Measurements from ENCODE around the gene FAM227B.

Gene FAM227B

GRCh38 chr15:49428409-49429095 lies 192.1 kb downstream of the FAM227B start:
- no peak overlapping the region for H3K4me2 ChIP-seq
- H4K20me1 ChIP-seq, result no peaks in the 10 kb centered on the region
- H3K27ac ChIP-seq, result no peak overlapping the region
- H3K9ac ChIP-seq, result no peak overlapping the region
- H3K27me3 ChIP-seq, result no peaks in the 10 kb centered on the region
- no peaks in the 10 kb centered on the region for H3K4me1 ChIP-seq
- H3K36me3 ChIP-seq, result no peaks in the 10 kb centered on the region
- no peak for TF ChIP-seq Cebpa-rat (IDR thresholded peaks at IDR 0.05)
- no peak overlapping the region for H3K4me3 ChIP-seq
- H3K9me3 ChIP-seq, result no peaks in the 10 kb centered on the region

- Histone ChIP-seq H4K20me1 (no peaks in the 10 kb centered on the region), H3K36me3 (no peaks in the 10 kb centered on the region), H3K4me2 (no peak overlapping the region), H3K9ac (no peak overlapping the region), H3K4me1 (no peaks in the 10 kb centered on the region), H3K4me3 (no peak overlapping the region), H3K9me3 (no peaks in the 10 kb centered on the region), H3K27me3 (no peaks in the 10 kb centered on the region), H3K27ac (no peak overlapping the region)
- no peak for TF ChIP-seq Cebpa-rat (IDR thresholded peaks at IDR 0.05)
Observed at GRCh38 chr15:49427372-49427771, 193.2 kb downstream of the FAM227B start.

GRCh38 chr15:49424954-49425353 lies 195.7 kb downstream of the FAM227B start:
- TF ChIP-seq Cebpa-rat (IDR thresholded peaks at IDR 0.05), result no peak

GRCh38 chr15:49423901-49424550 lies 196.6 kb downstream of the FAM227B start:
- Histone ChIP-seq H3K4me3 (no peak overlapping the region), H3K27ac (no peak overlapping the region), H3K9me3 (no peaks in the 10 kb centered on the region), H3K27me3 (no peaks in the 10 kb centered on the region), H3K9ac (no peak overlapping the region), H3K4me2 (no peak overlapping the region), H3K4me1 (no peaks in the 10 kb centered on the region), H4K20me1 (no peaks in the 10 kb centered on the region), H3K36me3 (no peaks in the 10 kb centered on the region)
- TF ChIP-seq Cebpa-rat (IDR thresholded peaks at IDR 0.05), result no peak

More at GRCh38 chr15:49424954-49425353, 195.7 kb downstream of the FAM227B start:
- H3K4me2 ChIP-seq, result no peak overlapping the region
- H3K9ac ChIP-seq, result no peak overlapping the region
- no peaks in the 10 kb centered on the region for H3K36me3 ChIP-seq
- no peak overlapping the region for H3K4me3 ChIP-seq
- no peaks in the 10 kb centered on the region for H4K20me1 ChIP-seq
- no peaks in the 10 kb centered on the region for H3K4me1 ChIP-seq
- H3K27ac ChIP-seq, result no peak overlapping the region
- H3K27me3 ChIP-seq, result no peaks in the 10 kb centered on the region
- no peaks in the 10 kb centered on the region for H3K9me3 ChIP-seq

GRCh38 chr15:49423021-49423420 lies 197.6 kb downstream of the FAM227B start, which contains the start of gene FGF7:
Gene FGF7 (plus strand): TSS chr15:49423242. CDS start chr15:49424298, 1,056 bp downstream.
- Histone ChIP-seq H4K20me1 (no peaks in the 10 kb centered on the region), H3K27me3 (no peaks in the 10 kb centered on the region), H3K9ac (no peak within 1 kb of the TSS), H3K36me3 (no peaks in the 10 kb centered on the region), H3K27ac (no peak within 1 kb of the TSS), H3K4me2 (no peak within 1 kb of the TSS), H3K9me3 (no peaks in the 10 kb centered on the region), H3K4me3 (no peak within 1 kb of the TSS), H3K4me1 (no peaks in the 10 kb centered on the region)
- TF ChIP-seq Cebpa-rat (IDR thresholded peaks at IDR 0.05), result no peak

- no peaks in the 10 kb centered on the region for H3K27me3 ChIP-seq
- no peaks in the 10 kb centered on the region for H3K4me1 ChIP-seq
- H3K27ac ChIP-seq, result no peak overlapping the region
- H3K4me2 ChIP-seq, result no peak overlapping the region
- no peak for TF ChIP-seq Cebpa-rat (IDR thresholded peaks at IDR 0.05)
- H3K4me3 ChIP-seq, result no peak overlapping the region
- no peak overlapping the region for H3K9ac ChIP-seq
- no peaks in the 10 kb centered on the region for H3K9me3 ChIP-seq
- H4K20me1 ChIP-seq, result no peaks in the 10 kb centered on the region
- H3K36me3 ChIP-seq, result no peaks in the 10 kb centered on the region
Observed at GRCh38 chr15:49421991-49422390, 198.6 kb downstream of the FAM227B start.

- no peak for TF ChIP-seq Cebpa-rat (IDR thresholded peaks at IDR 0.05)
- Histone ChIP-seq H3K9me3 (no peaks in the 10 kb centered on the region), H3K4me1 (no peaks in the 10 kb centered on the region), H3K9ac (no peak overlapping the region), H3K36me3 (no peaks in the 10 kb centered on the region), H3K27ac (no peak overlapping the region), H3K4me3 (no peak overlapping the region), H3K27me3 (no peaks in the 10 kb centered on the region), H4K20me1 (no peaks in the 10 kb centered on the region), H3K4me2 (no peak overlapping the region)
Observed at GRCh38 chr15:49418811-49419210, 201.8 kb downstream of the FAM227B start.

- Histone ChIP-seq H3K4me3 (no peak overlapping the region), H4K20me1 (no peaks in the 10 kb centered on the region), H3K4me2 (no peak overlapping the region), H3K9me3 (no peaks in the 10 kb centered on the region), H3K9ac (no peak overlapping the region), H3K27me3 (no peaks in the 10 kb centered on the region), H3K36me3 (no peaks in the 10 kb centered on the region), H3K4me1 (no peaks in the 10 kb centered on the region), H3K27ac (no peak overlapping the region)
- no peak for TF ChIP-seq Cebpa-rat (IDR thresholded peaks at IDR 0.05)
Observed at GRCh38 chr15:49415638-49416037, 205.0 kb downstream of the FAM227B start.

GRCh38 chr15:49415149-49415548 lies 205.5 kb downstream of the FAM227B start:
- Histone ChIP-seq H3K4me3 (no peak overlapping the region), H4K20me1 (no peaks in the 10 kb centered on the region), H3K36me3 (no peaks in the 10 kb centered on the region), H3K4me2 (no peak overlapping the region), H3K9ac (no peak overlapping the region), H3K9me3 (no peaks in the 10 kb centered on the region), H3K27ac (no peak overlapping the region), H3K4me1 (no peaks in the 10 kb centered on the region), H3K27me3 (no peaks in the 10 kb centered on the region)
- no peak for TF ChIP-seq Cebpa-rat (IDR thresholded peaks at IDR 0.05)

- Histone ChIP-seq H3K9me3 (no peaks in the 10 kb centered on the region), H3K27ac (no peak overlapping the region), H3K9ac (no peak overlapping the region), H3K4me3 (no peak overlapping the region), H4K20me1 (no peaks in the 10 kb centered on the region), H3K4me2 (no peak overlapping the region), H3K27me3 (no peaks in the 10 kb centered on the region), H3K36me3 (no peaks in the 10 kb centered on the region), H3K4me1 (no peaks in the 10 kb centered on the region)
- TF ChIP-seq Cebpa-rat (IDR thresholded peaks at IDR 0.05), result no peak
Observed at GRCh38 chr15:49412797-49413196, 207.8 kb downstream of the FAM227B start.

All from BLaER1 (cell line).